GM12878 (cell line): ENCODE measurements around the gene LIN54. TPM values are rescaled to one million over a fixed set of nuclear protein-coding genes. Genes with fewer than 3 reads are reported as not detected.

ENCODE experiments used
- ATAC-seq: fragments of 200-7000 bp; cut with Tn5 transposase; 3 replicates; pipeline ENCODE4 v1.9.1; 2020; ENCODE audit warnings: mild to moderate bottlenecking, moderate library complexity
- BruUV-seq: library from RNA; stranded (reverse); fragments of 400-500 nt; replicated peaks from 2 replicates; lab custom pipeline; 2021; lab: Mats Ljungman, UMichigan
- CTCF ChIA-PET: fragments of 300-600 bp; sonication (Branson Sonifier 250); formaldehyde crosslinking; extraction: SDS; loops from one replicate; lab custom pipeline; 2021; ENCODE audit warnings: inconsistent platforms; lab: Yijun Ruan, JAX
- POLR2A ChIA-PET: fragments of 350-600 bp; formaldehyde crosslinking; extraction: SDS; loops from one replicate; lab custom pipeline; 2021; ENCODE audit warnings: inconsistent platforms; lab: Charles Lee
- RAD21 ChIA-PET: fragments of 300-600 bp; sonication (Branson Sonifier 250); formaldehyde crosslinking; loops from one replicate; lab custom pipeline; 2023; ENCODE audit warnings: antibody characterized with exemption; ENCODE audit not compliant: unreplicated experiment; lab: Charles Lee
- SMC1A ChIA-PET: fragments of 300-600 bp; sonication (Branson Sonifier 250); formaldehyde crosslinking; loops from one replicate; lab custom pipeline; 2023; ENCODE audit not compliant: unreplicated experiment, uncharacterized antibody; lab: Charles Lee
- DNase-seq: peaks from one replicate; pipeline ENCODE4 v3.0.0-alpha.2; 2011; ENCODE audit warnings: low read depth, low spot score
- FAIRE-seq: peaks from 3 replicates; lab custom pipeline; 2011; peaks lifted over from hg19 to GRCh38; lab: Jason Lieb, UNC
- H2AFZ ChIP-seq: 2 replicates; pipeline ENCODE4 v1.6.0; 2011; ENCODE audit warnings: low read depth, low read length, control low read depth; ENCODE audit not compliant: control insufficient read depth
- H3K27ac ChIP-seq: 2 replicates; pipeline ENCODE4 v1.5.1; 2011; ENCODE audit warnings: control low read depth; ENCODE audit not compliant: control insufficient read depth, insufficient read depth
- H3K27me3 ChIP-seq, 2 experiments: replicated peaks in 1 of 2; 2 replicates each; pipeline versions ENCODE4 v1.6.0 to v1.6.1; 2011; ENCODE audit warnings: low read length in 1 of 2; ENCODE audit not compliant: control insufficient read depth in 2 of 2, insufficient read depth in 2 of 2
- H3K36me3 ChIP-seq, 2 experiments: 2 replicates each; pipeline ENCODE4 v1.5.1; 2011; ENCODE audit warnings: low read length in 1 of 2; ENCODE audit not compliant: control insufficient read depth in 2 of 2, insufficient read depth in 2 of 2
- H3K4me1 ChIP-seq: 2 replicates; pipeline ENCODE4 v1.6.1; 2011; ENCODE audit warnings: mild to moderate bottlenecking, low read length, moderate library complexity, mixed read lengths; ENCODE audit not compliant: control insufficient read depth, insufficient read depth
- H3K4me2 ChIP-seq: 2 replicates; pipeline ENCODE4 v1.6.0; 2011; ENCODE audit warnings: control low read depth; ENCODE audit not compliant: control insufficient read depth, insufficient read depth
- H3K4me3 ChIP-seq: fragments of 200-600 bp; sonication (generic); 2 replicates; pipeline ENCODE4 v1.5.1; 2016
- H3K79me2 ChIP-seq: 2 replicates; pipeline ENCODE4 v1.6.0; 2011; ENCODE audit warnings: low read length; ENCODE audit not compliant: control insufficient read depth, insufficient read depth
- H3K9ac ChIP-seq: 2 replicates; pipeline ENCODE4 v1.8.0; 2011; ENCODE audit warnings: low read length, control low read depth, mixed read lengths; ENCODE audit not compliant: control insufficient read depth, insufficient read depth
- H3K9me3 ChIP-seq: replicated peaks from 3 replicates; pipeline ENCODE4 v1.5.1; 2011; ENCODE audit warnings: mild to moderate bottlenecking, low read length; ENCODE audit not compliant: control insufficient read depth, insufficient read depth
- H4K20me1 ChIP-seq: 2 replicates; pipeline ENCODE4 v1.6.0; 2011; ENCODE audit not compliant: control insufficient read depth, insufficient read depth
- ATF7 ChIP-seq: fragments of 450-650 bp; IDR thresholded peaks from 2 replicates; pipeline ENCODE4 v1.6.1; 2016; ENCODE audit warnings: low read depth, mild to moderate bottlenecking
- EZH2 ChIP-seq: IDR thresholded peaks from 2 replicates; pipeline ENCODE4 v1.6.1; 2012; ENCODE audit warnings: low read depth, mild to moderate bottlenecking, control low read depth, inconsistent platforms, low read length, borderline replicate concordance; ENCODE audit not compliant: control insufficient read depth
- TCF12 ChIP-seq: IDR thresholded peaks from 2 replicates; pipeline ENCODE4 v1.6.1; 2011; ENCODE audit warnings: low read depth, mild to moderate bottlenecking, low read length
- ZNF217 ChIP-seq: fragments of 450-650 bp; IDR thresholded peaks from 2 replicates; pipeline ENCODE4 v1.6.1; 2017; ENCODE audit warnings: antibody characterized with exemption, mild to moderate bottlenecking
- WGBS: methylation state at CpG from one replicate; pipeline ENCODE4 v1.1.6; 2016; ENCODE audit warnings: low lambda C conversion rate; ENCODE audit not compliant: insufficient replicate concordance, insufficient coverage; ENCODE audit errors: missing lambda C conversion rate; 5-methylcytosine and 5-hydroxymethylcytosine counted together
- in situ Hi-C: fragments of 300-500 bp; cut with MboI; formaldehyde crosslinking; loops from 9 replicates; pipeline ENCODE4 v1.14.3; 2018; ENCODE audit warnings: mixed read lengths
- intact Hi-C: fragments of 100-400 bp; cut with micrococcal nuclease; formaldehyde crosslinking; loops from one replicate; pipeline ENCODE4 v1.14.2; 2022; ENCODE audit not compliant: unreplicated experiment
- polyA plus RNA-seq, 11 experiments: library from polyadenylated mRNA; depleted of rRNA in 4 of 11; unstranded in 6 of 11; stranded (reverse) in 5 of 11; fragments of >200 nt; fragmentation: Nextera tagmentation in 4 of 11; fragmentation: Illumina TruSeq in 1 of 11; extraction: Ambion mirVana in 4 of 11; extraction: Trizol in 1 of 11; gene quantifications; 1 replicate in 1 of 11; 2 replicates in 10 of 11; pipeline versions ENCODE4 v1.2.1 to v1.2.3, GENCODE V29; 2011 to 2016; ENCODE audit warnings: inconsistent platforms in 2 of 11, missing spikeins in 2 of 11, low read depth in 1 of 11
- total RNA-seq, 4 experiments: library from RNA; depleted of rRNA in 3 of 4; stranded (reverse); fragments of >200 nt in 3 of 4; fragmentation: Illumina TruSeq in 1 of 4; extraction: Trizol in 1 of 4; gene quantifications; 2 replicates each; pipeline versions ENCODE4 v1.2.1 to v1.2.3, GENCODE V29; 2013 to 2021
- TF ChIP-seq, protein P1 (sequence below): IDR thresholded peaks from 2 replicates; pipeline ENCODE4 v1.6.1; 2011; ENCODE audit warnings: borderline replicate concordance, low read depth, mild to moderate bottlenecking, moderate library complexity, mixed read lengths, low read length; ENCODE audit not compliant: insufficient read depth; ENCODE audit errors: extremely low read length

LIN54 gene
- total and polyA plus RNA-seq, 10 of the 15 experiments (the other 5 are each of a cell fraction or from before 2014, with no cell fraction given) = 1.5 to 20.4 (median 12.2) TPM

DNA sequence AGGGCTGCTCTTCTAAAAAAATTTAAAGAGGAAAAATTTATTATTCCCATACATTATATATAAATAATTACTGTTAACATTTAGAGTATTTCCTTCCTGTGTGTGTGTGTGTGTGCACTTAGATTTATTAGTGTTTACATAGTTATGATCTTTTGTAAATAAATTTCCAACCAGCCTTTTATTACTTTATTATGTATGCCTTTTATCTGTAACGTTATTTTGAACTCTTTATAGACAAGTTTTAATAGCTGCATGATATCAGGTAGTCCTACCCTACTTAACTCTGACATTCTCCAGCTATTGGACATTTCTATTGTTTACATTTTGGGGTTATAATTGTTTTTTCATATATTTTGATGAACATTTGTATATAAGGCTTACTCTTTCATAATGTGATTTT lies 101.3 kb downstream of the LIN54 start:
- CTCF ChIA-PET = interaction anchor here (1.6 kb wide), 1 partner anchor 165 kb away, joined by 3 read pairs; no protein-coding TSS in a partner anchor
- no peaks in the 10 kb centered on the region for H3K9me3 ChIP-seq
- no peak overlapping the region for H3K27ac ChIP-seq
- WGBS = 94% methylated on average over 1 of the region's 1 CpG
- H2AFZ ChIP-seq = no peak overlapping the region
- no peak overlapping the region for H3K4me2 ChIP-seq
- H3K79me2 ChIP-seq = no peaks in the 10 kb centered on the region
- TF ChIP-seq EZH2 (no peak), TCF12 (no peak), ZNF217 (no peak), ATF7 (no peak)
- TF ChIP-seq, protein P1, sequence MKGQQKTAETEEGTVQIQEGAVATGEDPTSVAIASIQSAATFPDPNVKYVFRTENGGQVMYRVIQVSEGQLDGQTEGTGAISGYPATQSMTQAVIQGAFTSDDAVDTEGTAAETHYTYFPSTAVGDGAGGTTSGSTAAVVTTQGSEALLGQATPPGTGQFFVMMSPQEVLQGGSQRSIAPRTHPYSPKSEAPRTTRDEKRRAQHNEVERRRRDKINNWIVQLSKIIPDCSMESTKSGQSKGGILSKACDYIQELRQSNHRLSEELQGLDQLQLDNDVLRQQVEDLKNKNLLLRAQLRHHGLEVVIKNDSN = no peak
- no TSS peak for BruUV-seq
- POLR2A ChIA-PET = no interaction called here
- H4K20me1 ChIP-seq = no peaks in the 10 kb centered on the region
- no peak overlapping the region for H3K4me3 ChIP-seq
- FAIRE-seq (no peak), DNase-seq (no peak), ATAC-seq (no peak)
- H3K27me3 ChIP-seq = no peaks in the 10 kb centered on the region
- H3K9ac ChIP-seq = no peak overlapping the region
- intact Hi-C loops (no loop called here), in situ Hi-C loops (no loop called here)
- SMC1A ChIA-PET = interaction anchor here (0.8 kb wide), 1 partner anchor 15 kb away, joined by 3 read pairs; no protein-coding TSS in a partner anchor
- RAD21 ChIA-PET = interaction anchor here (1.0 kb wide), 1 partner anchor 20 kb away, joined by 3 read pairs; no protein-coding TSS in a partner anchor
- peaks cover 19% of the 10 kb centered on the region for H3K4me1 ChIP-seq
- no peaks in the 10 kb centered on the region for H3K36me3 ChIP-seq
